Mesodermal cell (in vitro differentiated cells): ENCODE results near the gene CD151.

Source experiments
- H3K27ac ChIP-seq: 2 replicates; pipeline ENCODE4 v1.7.0; 2013; ENCODE audit warnings: mild to moderate bottlenecking, low read depth, low read length, moderate library complexity; ENCODE audit not compliant: severe bottlenecking
- H3K36me3 ChIP-seq: 2 replicates; pipeline ENCODE4 v1.7.1; 2013; ENCODE audit warnings: mild to moderate bottlenecking, low read length, moderate library complexity; ENCODE audit not compliant: control insufficient read depth, insufficient read depth
- H3K4me1 ChIP-seq: one replicate; pipeline ENCODE4 v1.7.1; 2013; ENCODE audit warnings: mild to moderate bottlenecking, low read length; ENCODE audit not compliant: insufficient read depth, control insufficient read depth, poor library complexity, severe bottlenecking
- H3K4me3 ChIP-seq: 2 replicates; pipeline ENCODE4 v1.7.0; 2013; ENCODE audit warnings: low read length, control low read depth, mild to moderate bottlenecking; ENCODE audit not compliant: insufficient read depth, poor library complexity, severe bottlenecking; ENCODE audit errors: extremely low read depth
- H3K9me3 ChIP-seq: 2 replicates; pipeline ENCODE4 v1.7.1; 2013; ENCODE audit warnings: mild to moderate bottlenecking, low read length, moderate library complexity; ENCODE audit not compliant: control insufficient read depth
- WGBS, 2 experiments: methylation state at CpG; one replicate each; pipeline ENCODE4 v1.1.5; 2013; ENCODE audit warnings: missing lambda C conversion rate in 2 of 2; ENCODE audit not compliant: insufficient coverage in 2 of 2; 5-methylcytosine and 5-hydroxymethylcytosine counted together

Gene CD151

DNA sequence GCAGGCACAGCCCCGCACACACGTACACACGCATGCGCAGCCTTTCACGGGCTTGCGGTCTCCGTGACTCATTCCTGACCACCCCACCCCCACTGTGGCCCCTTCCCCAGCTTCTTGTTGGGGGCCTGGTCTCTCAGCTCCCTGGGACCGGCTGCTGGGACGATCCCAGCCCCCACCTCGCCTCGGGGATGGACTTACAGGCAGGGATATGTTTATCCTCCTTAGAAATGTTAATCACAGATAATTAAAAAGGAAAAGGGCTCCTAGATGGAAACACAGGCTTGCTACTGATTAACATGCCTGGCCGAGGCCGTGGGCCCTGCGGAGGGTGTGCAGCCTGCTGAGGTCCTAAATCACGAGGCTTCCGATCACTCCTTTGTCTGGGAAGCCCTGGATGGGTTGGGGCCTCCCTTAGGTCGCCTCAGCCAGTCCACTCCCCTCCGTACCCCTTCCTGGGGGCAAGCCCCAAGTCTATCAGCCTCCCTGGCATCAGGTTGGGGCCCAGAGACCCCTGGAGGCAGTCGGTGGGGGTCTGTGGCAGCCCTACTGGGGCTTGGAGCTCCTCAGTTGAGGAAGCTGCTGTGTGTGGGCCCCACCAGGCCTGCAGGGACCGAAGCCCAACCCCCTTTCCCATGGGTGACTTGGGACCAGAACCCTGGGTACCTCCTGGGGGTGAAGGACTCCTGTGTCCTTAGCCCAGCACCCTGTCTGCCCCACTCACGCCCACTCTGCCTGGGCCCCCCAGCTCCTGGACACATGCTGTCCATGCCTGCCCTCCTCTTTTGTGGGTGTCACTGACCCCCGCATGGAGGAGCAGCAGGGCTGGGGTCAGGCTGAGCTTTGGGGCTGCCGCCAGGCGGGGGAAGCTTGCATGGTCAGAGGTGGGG lies 30.5 kb downstream of the CD151 start:
- Histone ChIP-seq H3K9me3 (no peaks in the 10 kb centered on the region), H3K4me1 (peaks cover 16% of the 10 kb centered on the region), H3K27ac (peak overlapping the region; percentile 69), H3K4me3 (no peak overlapping the region), H3K36me3 (peaks cover 7% of the 10 kb centered on the region)
- WGBS, 2 experiments = 58 to 60% methylated on average over 19 to 24 of the region's 24 CpGs

DNA sequence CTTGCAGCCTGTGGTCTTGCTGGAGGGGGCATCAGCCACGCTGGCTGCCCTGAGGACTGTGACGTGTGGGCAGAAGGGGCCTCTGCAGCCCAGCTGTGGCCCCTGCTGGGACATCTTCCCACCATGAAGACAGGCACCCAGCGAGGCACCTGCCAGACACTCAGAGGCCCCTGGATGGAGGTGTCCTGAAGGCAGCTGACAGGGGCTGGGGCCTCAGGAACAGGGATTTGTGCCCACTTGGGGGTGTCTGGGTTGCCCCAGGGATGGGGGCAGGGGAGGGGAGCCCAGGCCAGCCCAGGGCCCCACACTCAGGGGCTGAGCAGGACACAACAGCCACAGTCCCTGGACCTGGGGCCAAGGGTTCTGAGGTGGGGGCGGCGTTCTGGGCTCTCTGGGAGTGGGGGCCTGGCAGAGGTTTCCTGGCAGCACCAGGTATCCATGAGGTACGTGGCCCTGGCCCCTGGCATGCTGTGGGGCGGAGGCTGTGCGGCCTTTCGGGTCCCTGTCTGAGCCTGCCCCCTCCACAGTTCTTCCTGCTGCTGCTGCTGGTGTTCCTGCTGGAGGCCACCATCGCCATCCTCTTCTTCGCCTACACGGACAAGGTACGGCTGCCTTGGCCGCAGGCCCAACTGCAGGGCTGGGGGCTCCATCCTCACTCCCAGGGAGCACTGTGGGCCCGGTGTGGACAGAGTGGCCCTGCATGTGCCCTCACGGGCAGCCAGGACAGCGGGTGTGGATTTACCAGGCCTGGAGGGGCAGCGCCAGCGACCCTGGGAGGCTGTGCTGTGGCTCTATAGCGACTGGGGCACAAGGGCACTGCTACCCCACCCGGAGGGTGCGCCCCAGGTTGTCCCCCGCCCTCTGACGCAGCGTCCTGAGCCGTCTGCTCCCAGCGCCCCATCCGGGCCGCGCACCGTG lies 31.4 kb downstream of the CD151 start:
- H3K36me3 ChIP-seq = peaks cover 7% of the 10 kb centered on the region
- H3K4me1 ChIP-seq = peaks cover 16% of the 10 kb centered on the region
- no peak overlapping the region for H3K27ac ChIP-seq
- H3K9me3 ChIP-seq = no peaks in the 10 kb centered on the region
- H3K4me3 ChIP-seq = no peak overlapping the region
- 94 to 96% methylated on average over 21 to 26 of the region's 31 CpGs for WGBS, 2 experiments

DNA sequence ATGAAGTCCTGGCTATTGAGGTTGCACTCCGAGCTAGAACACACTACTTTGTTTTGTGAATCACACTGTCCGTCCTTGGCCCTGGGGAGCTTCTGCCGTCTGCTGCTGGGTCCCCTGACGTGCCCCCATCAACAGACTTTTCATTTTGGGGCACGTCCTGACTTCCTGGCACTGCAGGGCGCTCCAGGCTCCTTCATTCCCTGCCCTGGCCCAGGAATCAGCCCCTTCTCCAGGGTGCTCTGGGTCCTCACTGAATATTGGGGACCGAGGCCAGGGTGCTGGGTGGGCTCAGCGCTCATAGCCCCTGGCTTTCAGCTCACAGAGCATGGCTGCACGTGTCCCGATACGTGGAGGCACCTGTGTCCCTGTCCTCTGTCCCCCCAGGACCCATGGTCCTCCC lies 32.1 kb downstream of the CD151 start:
- Histone ChIP-seq H3K36me3 (peaks cover 9% of the 10 kb centered on the region), H3K4me1 (peaks cover 16% of the 10 kb centered on the region), H3K4me3 (no peak overlapping the region), H3K9me3 (no peaks in the 10 kb centered on the region), H3K27ac (no peak overlapping the region)
- WGBS, 2 experiments = 90 to 96% methylated on average over 9 to 10 of the region's 11 CpGs

DNA sequence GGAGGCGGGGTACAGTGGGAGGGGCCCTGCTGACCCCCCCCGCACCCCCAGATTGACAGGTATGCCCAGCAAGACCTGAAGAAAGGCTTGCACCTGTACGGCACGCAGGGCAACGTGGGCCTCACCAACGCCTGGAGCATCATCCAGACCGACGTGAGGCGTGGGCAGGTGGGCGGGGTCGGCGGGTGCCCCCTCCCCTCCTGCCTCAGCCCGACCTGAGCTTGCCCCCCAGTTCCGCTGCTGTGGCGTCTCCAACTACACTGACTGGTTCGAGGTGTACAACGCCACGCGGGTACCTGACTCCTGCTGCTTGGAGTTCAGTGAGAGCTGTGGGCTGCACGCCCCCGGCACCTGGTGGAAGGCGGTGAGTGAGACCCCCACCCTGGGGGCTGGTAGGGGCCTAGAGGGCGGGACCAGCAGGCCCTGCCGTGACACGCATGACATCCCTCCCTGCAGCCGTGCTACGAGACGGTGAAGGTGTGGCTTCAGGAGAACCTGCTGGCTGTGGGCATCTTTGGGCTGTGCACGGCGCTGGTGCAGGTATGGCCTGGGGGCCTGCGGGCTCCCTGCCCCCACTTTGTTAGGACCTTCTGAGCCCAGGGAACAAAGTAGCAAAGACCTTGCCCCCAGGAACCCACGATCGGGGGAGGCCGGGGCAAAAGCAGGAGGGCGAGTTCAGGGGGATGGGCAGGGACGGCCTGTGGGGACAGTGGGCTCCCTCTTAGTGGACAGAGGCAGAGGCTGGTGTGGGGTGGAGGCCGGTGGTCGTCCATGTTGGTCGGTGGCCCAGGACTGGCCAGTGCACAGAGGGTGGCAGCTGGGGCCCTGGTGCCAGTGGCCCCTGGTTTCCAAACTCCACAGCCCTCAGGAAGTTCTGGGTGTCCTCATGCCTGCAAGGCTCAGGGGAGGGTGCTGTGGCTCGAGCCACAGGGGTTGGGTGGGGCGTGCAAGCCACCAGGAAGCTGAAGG lies 33.0 kb downstream of the CD151 start:
- Histone ChIP-seq H3K4me3 (no peak overlapping the region), H3K27ac (no peak overlapping the region), H3K9me3 (no peaks in the 10 kb centered on the region), H3K36me3 (peaks cover 9% of the 10 kb centered on the region), H3K4me1 (peaks cover 12% of the 10 kb centered on the region)
- 94 to 97% methylated on average over 30 to 40 of the region's 41 CpGs for WGBS, 2 experiments

DNA sequence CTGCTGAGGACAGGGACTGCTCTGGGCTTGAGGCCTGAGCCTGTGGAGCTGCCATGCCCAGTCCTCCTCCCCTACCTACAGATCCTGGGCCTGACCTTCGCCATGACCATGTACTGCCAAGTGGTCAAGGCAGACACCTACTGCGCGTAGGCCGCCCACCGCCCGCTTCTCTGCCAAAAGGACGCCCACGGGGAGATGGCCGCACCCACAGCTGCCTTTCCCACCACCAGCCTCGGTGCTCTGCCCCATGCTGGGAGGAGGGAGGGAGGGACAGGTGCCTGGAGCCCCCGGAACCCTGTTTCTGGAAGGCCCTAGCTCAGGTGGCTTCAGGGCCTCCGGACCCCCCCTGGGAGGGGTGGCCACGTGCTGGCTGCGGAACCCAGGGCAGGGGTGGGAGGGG lies 33.7 kb downstream of the CD151 start:
- Histone ChIP-seq H3K4me1 (peaks cover 12% of the 10 kb centered on the region), H3K27ac (no peak overlapping the region), H3K4me3 (no peak overlapping the region), H3K36me3 (peaks cover 9% of the 10 kb centered on the region), H3K9me3 (no peaks in the 10 kb centered on the region)
- 82 to 95% methylated on average over 3 to 13 of the region's 14 CpGs for WGBS, 2 experiments

DNA sequence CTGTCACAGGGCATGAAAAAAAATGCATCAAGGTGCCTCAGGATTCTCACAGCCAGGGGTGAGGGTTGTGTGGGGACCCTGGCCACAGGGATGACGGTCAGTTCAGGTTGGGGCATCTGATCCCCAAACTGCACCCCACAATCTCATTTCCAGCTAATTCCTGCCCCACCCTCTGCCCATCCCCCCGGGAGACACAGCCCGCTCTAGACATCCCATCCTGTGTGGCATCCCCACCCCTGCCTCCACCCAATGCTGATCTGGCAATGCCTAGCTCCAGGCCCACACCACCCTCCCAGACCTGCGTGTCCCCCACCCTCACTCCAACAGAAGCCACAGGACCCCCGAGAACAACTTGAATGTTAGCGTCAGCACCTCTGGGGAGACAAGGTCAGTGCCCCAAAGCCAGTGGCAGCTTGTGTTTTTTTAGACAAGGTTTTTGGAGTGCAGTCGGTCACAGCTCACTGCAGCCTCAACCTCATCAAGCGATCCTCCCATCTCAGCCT lies 35.2 kb downstream of the CD151 start:
- H3K36me3 ChIP-seq = peaks cover 9% of the 10 kb centered on the region
- no peak overlapping the region for H3K27ac ChIP-seq
- 94 to 96% methylated on average over 3 to 7 of the region's 8 CpGs for WGBS, 2 experiments
- peaks cover 7% of the 10 kb centered on the region for H3K4me1 ChIP-seq
- no peak overlapping the region for H3K4me3 ChIP-seq
- no peaks in the 10 kb centered on the region for H3K9me3 ChIP-seq

DNA sequence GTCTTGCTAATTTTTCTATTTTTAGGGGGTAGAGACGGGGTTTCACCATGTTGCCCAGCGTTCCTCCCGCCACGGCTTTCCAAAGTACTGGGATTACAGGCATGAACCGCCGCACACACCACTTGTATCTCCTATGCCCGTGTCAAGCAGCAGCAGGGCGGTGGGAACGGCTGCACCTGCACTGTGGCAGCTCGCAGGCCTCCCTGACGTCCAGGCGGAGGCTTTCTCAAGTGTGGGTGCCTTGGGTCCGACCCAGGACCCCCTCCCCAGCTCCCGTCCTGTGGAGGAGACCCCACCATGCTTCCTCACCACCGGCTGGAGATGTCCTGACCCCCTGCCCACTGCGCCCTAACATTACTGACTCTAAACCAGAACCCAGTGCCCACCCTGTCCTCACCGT lies 35.6 kb downstream of the CD151 start:
- Histone ChIP-seq H3K36me3 (peaks cover 9% of the 10 kb centered on the region), H3K9me3 (no peaks in the 10 kb centered on the region), H3K4me3 (no peak overlapping the region), H3K4me1 (peaks cover 3% of the 10 kb centered on the region), H3K27ac (no peak overlapping the region)
- WGBS, 2 experiments = 92 to 97% methylated on average over 16 to 17 of the region's 17 CpGs

DNA sequence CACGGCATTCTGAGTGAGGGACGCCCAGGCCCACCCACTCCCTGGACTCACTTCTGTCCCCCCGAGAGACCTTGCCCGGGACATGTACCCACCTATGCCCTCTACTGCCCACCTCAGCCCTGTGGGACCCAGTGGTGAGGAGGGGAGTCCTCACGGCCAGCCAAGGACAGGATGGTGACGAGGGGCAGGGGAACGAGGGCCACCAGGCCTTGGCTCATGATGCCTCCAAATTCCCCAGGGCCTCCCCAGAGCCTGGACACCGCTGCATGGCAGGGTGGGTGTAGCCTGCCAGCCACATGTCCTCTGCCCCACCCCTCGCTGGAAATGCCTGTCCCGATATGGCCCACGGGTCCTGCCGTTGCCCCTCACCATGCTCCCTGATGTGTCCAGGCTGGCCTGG lies 36.0 kb downstream of the CD151 start:
- WGBS, 2 experiments = 88 to 92% methylated on average over 6 to 12 of the region's 12 CpGs

DNA sequence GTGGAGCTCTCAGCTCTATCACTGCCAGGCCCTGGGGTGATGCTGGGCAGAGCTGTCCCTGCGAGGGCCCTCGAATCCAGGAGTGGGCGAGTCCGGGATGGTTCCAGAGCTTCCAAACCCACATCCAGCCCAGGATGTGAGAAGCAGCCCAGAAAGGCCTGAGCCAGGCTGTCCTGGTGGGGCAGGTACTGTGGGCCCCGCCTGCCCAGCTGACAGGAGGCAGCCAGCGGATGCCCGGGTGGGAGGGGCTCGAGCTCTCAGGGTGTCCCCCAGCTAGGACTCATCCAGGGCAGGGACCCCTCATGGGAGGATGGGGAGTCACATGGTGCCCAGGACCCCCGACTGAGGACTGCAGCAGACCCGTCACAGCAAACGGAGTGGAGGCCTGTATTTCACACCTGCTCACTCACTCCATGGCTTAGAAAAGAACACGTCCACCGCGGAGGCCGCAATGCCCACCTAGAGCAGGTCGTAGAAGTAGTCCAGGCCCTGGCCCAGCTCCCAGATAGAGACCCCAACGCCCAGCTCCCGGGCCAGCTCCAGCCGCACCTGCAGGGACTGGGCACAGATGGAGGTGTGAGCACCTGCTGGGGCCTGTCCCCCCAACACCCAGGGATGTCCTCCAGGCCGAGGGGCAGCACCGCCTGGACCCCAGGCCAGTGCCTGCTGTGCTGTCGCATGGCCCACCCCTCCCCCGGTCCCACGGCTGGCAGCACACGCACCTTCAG lies 36.8 kb downstream of the CD151 start:
- WGBS, 2 experiments = 88 to 90% methylated on average over 25 of the region's 25 CpGs
- H3K4me1 ChIP-seq = no peaks in the 10 kb centered on the region
- peaks cover 12% of the 10 kb centered on the region for H3K36me3 ChIP-seq
- H3K4me3 ChIP-seq = no peak overlapping the region
- no peaks in the 10 kb centered on the region for H3K9me3 ChIP-seq
- no peak overlapping the region for H3K27ac ChIP-seq

More for the DNA sequence above, 36.0 kb downstream of the CD151 start:
- H3K27ac ChIP-seq = no peak overlapping the region
- peaks cover 9% of the 10 kb centered on the region for H3K36me3 ChIP-seq
- H3K4me1 ChIP-seq = no peaks in the 10 kb centered on the region
- H3K4me3 ChIP-seq = no peak overlapping the region
- no peaks in the 10 kb centered on the region for H3K9me3 ChIP-seq
